Motor neuron (in vitro differentiated cells): ENCODE data around the gene PFN1. TPM values are rescaled to one million over a fixed set of nuclear protein-coding genes. Genes with fewer than 3 reads are reported as not detected.
"Not testable (repeated sequence)": the region's sequence is repeated elsewhere in the genome, so short reads cannot be mapped to it uniquely, and the experiment has no call there.

ENCODE experiments used
- ATAC-seq, 8 experiments: fragments of 200-7000 bp; cut with Tn5 transposase; replicated peaks in 6 of 8; 2 replicates each; pipeline ENCODE4 v1.8.0; 2021; ENCODE audit warnings: mild to moderate bottlenecking in 8 of 8, moderate library complexity in 8 of 8
- H3K27ac ChIP-seq, 2 donors: fragments of 250-450 bp; sonication (Bioruptor Pico); 2 replicates each; pipeline ENCODE4 v1.9.0; 2021; ENCODE audit warnings: antibody characterized with exemption in 2 of 2, mild to moderate bottlenecking in 2 of 2, moderate library complexity in 1 of 2
- H3K4me1 ChIP-seq, 2 donors: fragments of 250-450 bp; sonication (Bioruptor Pico); replicated peaks in 1 of 2; 2 replicates each; pipeline ENCODE4 v1.6.1; 2021; ENCODE audit warnings: antibody characterized with exemption in 2 of 2, mild to moderate bottlenecking in 2 of 2, moderate library complexity in 1 of 2
- H3K4me3 ChIP-seq, 5 donors: fragments of 250-450 bp; sonication (Bioruptor Pico); 2 replicates each; pipeline ENCODE4 v1.9.0; 2021; ENCODE audit warnings: antibody characterized with exemption in 5 of 5, mild to moderate bottlenecking in 5 of 5, moderate library complexity in 4 of 5
- WGBS, 10 experiments: fragments of 450-650 bp; shearing (Covaris generic); methylation state at CpG; one replicate each; pipeline ENCODE4 v1.0.0; 2022; 5-methylcytosine and 5-hydroxymethylcytosine counted together
- in situ Hi-C, 9 experiments: fragments of 400-800 bp; cut with MboI; loops; one replicate each; pipeline ENCODE4 v1.15.0; 2021; ENCODE audit warnings: low sequenced_read_pairs in 9 of 9, low pct_unique_long_range_greater_than_20kb in 2 of 9; ENCODE audit not compliant: unreplicated experiment in 9 of 9
- total RNA-seq, 8 experiments: library from RNA; unstranded; fragments of 300-600 nt; gene quantifications; 2 replicates each; pipeline versions ENCODE4 v1.2.3 to v1.2.4, GENCODE V29; 2022

PFN1 gene
- total RNA-seq, 8 experiments from 2014 or later = 143 to 541 (median 257) TPM

- in situ Hi-C loops = no loop called here
- Histone ChIP-seq H3K4me1 (peaks cover 0 to 3% of the 10 kb centered on the region in 2 donors), H3K27ac (no peak overlapping the region), H3K4me3 (no peak overlapping the region)
- no peak for ATAC-seq
- WGBS, 10 experiments = 79 to 100% (median 96%) methylated on average over 2 to 10 of the region's 18 CpGs; no CpG with 5 or more reads in 2 of the 10 experiments
Measured at GRCh38 chr17:4928881-4929280, 19.4 kb downstream of the PFN1 start.

- in situ Hi-C loops, H3K4me1 ChIP-seq, H3K27ac ChIP-seq, H3K4me3 ChIP-seq: not testable (repeated sequence)
- peak in 3 of 8 experiments; percentile 41 to 60 (median 47) for ATAC-seq
- 54 to 94% (median 78%) methylated on average over 5 to 15 of the region's 24 CpGs; no CpG with 5 or more reads in 3 of the 10 experiments for WGBS, 10 experiments
Measured at GRCh38 chr17:4926577-4927335, 21.6 kb downstream of the PFN1 start.

GRCh38 chr17:4921320-4921719, 27.0 kb downstream of the PFN1 start:
- H3K27ac ChIP-seq = no peak overlapping the region
- H3K4me1 ChIP-seq = no peaks in the 10 kb centered on the region
- in situ Hi-C loops = loop anchor here in 2 of 9 experiments (25.0 kb wide), 1 partner anchor 141 kb away; no protein-coding TSS in a partner anchor
- no peak for ATAC-seq
- no peak overlapping the region for H3K4me3 ChIP-seq
- WGBS, 10 experiments = 77 to 100% (median 85%) methylated on average over 1 to 4 of the region's 4 CpGs; no CpG with 5 or more reads in 3 of the 10 experiments

GRCh38 chr17:4920351-4921048, 27.8 kb downstream of the PFN1 start:
- Histone ChIP-seq H3K4me3 (no peak overlapping the region), H3K27ac (no peak overlapping the region), H3K4me1 (no peaks in the 10 kb centered on the region)
- peak in 2 of 8 experiments; percentile 31 to 48 for ATAC-seq
- in situ Hi-C loops = loop anchor here in 2 of 9 experiments (25.0 kb wide), 1 partner anchor 142 kb away; no protein-coding TSS in a partner anchor
- 60 to 100% (median 81%) methylated on average over 1 to 8 of the region's 10 CpGs for WGBS, 10 experiments

GRCh38 chr17:4919511-4920047, 28.8 kb downstream of the PFN1 start:
- in situ Hi-C loops = loop anchor here in 2 of 9 experiments (25.0 kb wide), 1 partner anchor 143 kb away; no protein-coding TSS in a partner anchor
- Histone ChIP-seq H3K4me3 (no peak overlapping the region), H3K4me1 (no peaks in the 10 kb centered on the region), H3K27ac (no peak overlapping the region)
- ATAC-seq = no peak
- 41 to 86% (median 71%) methylated on average over 3 to 7 of the region's 8 CpGs for WGBS, 10 experiments

- in situ Hi-C loops = loop anchor here in 2 of 9 experiments (25.0 kb wide), 1 partner anchor 148 kb away; no protein-coding TSS in a partner anchor
Measured at GRCh38 chr17:4914551-4914950, 33.8 kb downstream of the PFN1 start.

GRCh38 chr17:4913994-4914393, 34.3 kb downstream of the PFN1 start:
- ATAC-seq = no peak
- in situ Hi-C loops = loop anchor here in 2 of 9 experiments (25.0 kb wide), 1 partner anchor 148 kb away; no protein-coding TSS in a partner anchor

More at GRCh38 chr17:4914551-4914950, 33.8 kb downstream of the PFN1 start:
- H3K4me1 ChIP-seq, H3K27ac ChIP-seq, ATAC-seq, H3K4me3 ChIP-seq: not testable (repeated sequence)
- 64 to 100% (median 84%) methylated on average over 1 to 4 of the region's 4 CpGs; no CpG with 5 or more reads in 2 of the 10 experiments for WGBS, 10 experiments

GRCh38 chr17:4908711-4909496, 39.4 kb downstream of the PFN1 start:
- Histone ChIP-seq H3K4me3 (no peak overlapping the region), H3K27ac (no peak overlapping the region), H3K4me1 (peaks cover 0 to 2% of the 10 kb centered on the region in 2 donors)
- peak; percentile 90 to 98 (median 98) for ATAC-seq
- in situ Hi-C loops = loop anchor here in 2 of 9 experiments (25.0 kb wide), 1 partner anchor 153 kb away; no protein-coding TSS in a partner anchor
- WGBS, 10 experiments = 0 to 80% (median 43%) methylated on average over 1 to 9 of the region's 20 CpGs; no CpG with 5 or more reads in 1 of the 10 experiments

More at GRCh38 chr17:4913994-4914393, 34.3 kb downstream of the PFN1 start:
- no peak overlapping the region for H3K4me3 ChIP-seq
- peaks cover 0 to 2% of the 10 kb centered on the region in 2 donors for H3K4me1 ChIP-seq
- H3K27ac ChIP-seq = no peak overlapping the region
- WGBS, 10 experiments = 60 to 100% (median 86%) methylated on average over 1 of the region's 1 CpG; no CpG with 5 or more reads in 5 of the 10 experiments

GRCh38 chr17:4908301-4908700, 40.0 kb downstream of the PFN1 start:
- WGBS, 10 experiments = 11 to 92% (median 50%) methylated on average over 2 to 7 of the region's 10 CpGs; no CpG with 5 or more reads in 5 of the 10 experiments
- in situ Hi-C loops = loop anchor here in 2 of 9 experiments (25.0 kb wide), 1 partner anchor 154 kb away; no protein-coding TSS in a partner anchor
- Histone ChIP-seq H3K27ac (no peak overlapping the region), H3K4me1 (peaks cover 0 to 2% of the 10 kb centered on the region in 2 donors), H3K4me3 (no peak overlapping the region)
- peak in 5 of 8 experiments; percentile 10 to 46 (median 27) for ATAC-seq

GRCh38 chr17:4906642-4907041, 41.7 kb downstream of the PFN1 start:
- not testable (repeated sequence) for H3K27ac ChIP-seq, ATAC-seq, H3K4me3 ChIP-seq, H3K4me1 ChIP-seq
- in situ Hi-C loops = loop anchor here in 2 of 9 experiments (25.0 kb wide), 1 partner anchor 156 kb away; no protein-coding TSS in a partner anchor

- in situ Hi-C loops = loop anchor here in 2 of 9 experiments (25.0 kb wide), 1 partner anchor 159 kb away; no protein-coding TSS in a partner anchor
- Histone ChIP-seq H3K4me3 (peak within 1 kb of the TSS in 1 of 5 donors; percentile 50), H3K4me1 (peaks cover 7 to 14% of the 10 kb centered on the region in 2 donors), H3K27ac (no peak within 1 kb of the TSS)
- 0 to 48% (median 14%) methylated on average over 2 to 5 of the region's 10 CpGs; no CpG with 5 or more reads in 4 of the 10 experiments for WGBS, 10 experiments
- peak in 6 of 8 experiments; percentile 36 to 65 (median 52) for ATAC-seq
Measured at GRCh38 chr17:4903051-4903818, 45.1 kb downstream of the PFN1 start, which contains the start of gene CHRNE. TSS of gene CHRNE (minus strand) at chr17:4903098. CDS start at chr17:4903063, 35 bp downstream.
